ENCODE measurements around the gene UCKL1. TPM values are rescaled to one million over a fixed set of nuclear protein-coding genes. Genes with fewer than 3 reads are reported as not detected.

The UCKL1 gene
- total RNA-seq, 4 donors from 2014 or later, result 16.6 to 31.0 (median 24.1) TPM

DNA sequence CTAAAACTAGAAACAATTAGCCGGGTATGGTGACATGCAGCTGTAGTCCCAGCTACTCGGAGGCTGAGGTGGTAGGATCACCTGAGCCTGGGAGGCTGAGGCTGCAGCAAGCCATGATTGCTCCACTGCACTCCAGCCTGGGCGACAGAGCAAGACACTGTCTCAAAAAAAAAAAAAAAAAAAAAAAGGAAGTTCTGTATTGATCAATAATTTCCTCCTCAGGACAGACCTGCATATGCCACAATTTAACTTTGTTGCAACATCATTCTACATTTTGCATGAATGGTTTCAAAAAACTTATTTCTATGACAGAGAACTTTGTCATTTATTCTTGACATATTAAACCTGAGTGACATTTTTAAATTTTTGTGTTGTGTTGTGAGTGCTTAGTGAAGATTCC is 55.8 kb downstream of the UCKL1 start:
- Histone ChIP-seq H3K9me3 (no peaks in the 10 kb centered on the region), H3K27ac (replicated peaks in 1 of 4) (no peak overlapping the region), H3K4me3 (no peak overlapping the region), H3K36me3 (peaks cover 0 to 9% (median 0%) of the 10 kb centered on the region in 4 donors), H3K27me3 (no peaks in the 10 kb centered on the region), H3K4me1 (peaks cover 19 to 64% (median 55%) of the 10 kb centered on the region in 4 donors)
- TF ChIP-seq POLR2A (IDR thresholded peaks at IDR 0.05; ENCODE audit: low read depth), result no peak
- no peak for TF ChIP-seq CTCF (IDR thresholded peaks at IDR 0.05)
- no peak for TF ChIP-seq EP300 (IDR thresholded peaks at IDR 0.05)
- TF ChIP-seq POLR2AphosphoS5 (IDR thresholded peaks at IDR 0.05), result no peak
- no peak for DNase-seq (ENCODE audit: extremely low spot score)
- intact Hi-C loops (cut with DNase I), result no loop called here
- WGBS, result 72% methylated on average over 3 of the region's 3 CpGs

DNA sequence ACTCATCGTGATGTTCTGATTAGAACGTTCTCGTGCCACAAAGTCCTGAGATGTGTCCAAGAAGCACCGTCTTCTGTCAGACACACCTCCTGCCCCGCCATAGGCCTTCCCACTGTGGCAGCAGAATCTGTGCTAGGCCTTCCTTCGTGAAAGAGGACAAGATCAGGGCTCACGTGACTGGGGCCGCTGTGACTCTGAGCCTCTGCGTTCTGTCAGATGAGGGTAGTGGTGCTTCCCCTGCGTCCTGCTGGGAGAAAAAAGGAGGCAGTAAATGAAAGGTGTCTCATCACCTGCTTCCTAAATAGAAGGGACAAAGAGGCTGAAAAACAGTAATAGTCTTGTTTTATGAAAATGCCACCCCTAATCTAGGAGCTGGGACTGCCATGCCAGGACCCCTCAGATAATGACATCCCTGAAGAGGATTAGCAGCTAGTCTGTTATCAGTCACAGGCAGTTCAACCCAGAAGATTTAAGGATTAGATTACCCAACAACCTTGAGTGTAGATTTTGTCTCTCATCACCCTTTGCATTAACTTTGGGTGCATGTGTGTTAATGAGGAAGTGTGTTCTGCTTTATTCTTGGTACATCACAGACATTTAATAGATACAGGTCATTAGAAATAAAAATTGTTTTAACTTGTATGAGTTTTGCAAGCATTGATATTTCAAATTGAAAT is 57.2 kb downstream of the UCKL1 start:
- no peak for TF ChIP-seq POLR2A (IDR thresholded peaks at IDR 0.05; ENCODE audit: low read depth)
- TF ChIP-seq POLR2AphosphoS5 (IDR thresholded peaks at IDR 0.05), result no peak
- no peak for TF ChIP-seq CTCF (IDR thresholded peaks at IDR 0.05)
- TF ChIP-seq EP300 (IDR thresholded peaks at IDR 0.05), result no peak
- Histone ChIP-seq H3K4me1 (peaks cover 24 to 66% (median 63%) of the 10 kb centered on the region in 4 donors), H3K4me3 (no peak overlapping the region), H3K9me3 (no peaks in the 10 kb centered on the region), H3K27ac (replicated peaks in 1 of 4) (no peak overlapping the region), H3K27me3 (no peaks in the 10 kb centered on the region), H3K36me3 (peaks cover 0 to 9% (median 0%) of the 10 kb centered on the region in 4 donors)
- intact Hi-C loops (cut with DNase I), result no loop called here
- DNase-seq (ENCODE audit: extremely low spot score), result no peak
- 76% methylated on average over 9 of the region's 10 CpGs for WGBS

DNA sequence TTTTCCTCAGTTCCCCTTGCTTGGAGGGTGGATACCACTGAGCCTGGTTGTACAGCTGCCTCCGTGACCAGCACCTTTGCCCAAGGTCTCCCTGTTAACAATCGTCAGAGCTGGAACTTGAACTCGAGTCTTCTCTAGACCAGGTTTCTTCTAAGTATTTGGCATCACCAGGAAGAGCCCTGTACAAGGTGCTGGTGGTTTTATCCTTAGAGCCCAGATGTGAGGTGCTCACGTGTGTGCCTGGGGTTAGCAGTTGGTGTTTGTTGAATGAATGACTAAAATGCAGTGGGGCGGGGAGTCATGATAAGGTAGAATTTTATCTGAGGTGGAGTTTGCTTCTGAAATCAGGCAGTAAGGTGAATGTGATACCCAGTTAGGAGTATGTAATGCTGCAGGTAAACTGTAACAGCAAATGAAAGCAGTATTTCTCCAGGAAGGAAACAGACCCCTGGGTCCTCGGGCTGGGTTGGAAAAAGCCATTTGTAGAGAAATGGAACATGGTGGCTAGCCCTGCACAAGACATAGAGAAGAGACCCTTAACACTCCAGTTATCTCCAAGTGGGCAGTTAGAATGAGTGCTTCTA is 58.1 kb downstream of the UCKL1 start:
- no peaks in the 10 kb centered on the region for H3K9me3 ChIP-seq
- no peak overlapping the region for H3K4me3 ChIP-seq
- no peak for TF ChIP-seq EP300 (IDR thresholded peaks at IDR 0.05)
- TF ChIP-seq POLR2A (IDR thresholded peaks at IDR 0.05; ENCODE audit: low read depth), result no peak
- TF ChIP-seq CTCF (IDR thresholded peaks at IDR 0.05), result no peak
- TF ChIP-seq POLR2AphosphoS5 (IDR thresholded peaks at IDR 0.05), result no peak
- no peak for DNase-seq (ENCODE audit: extremely low spot score)
- WGBS, result 83% methylated on average over 6 of the region's 6 CpGs
- H3K4me1 ChIP-seq, result peaks cover 24 to 68% (median 67%) of the 10 kb centered on the region in 4 donors
- intact Hi-C loops (cut with DNase I), result no loop called here
- no peak overlapping the region for H3K27ac ChIP-seq (replicated peaks in 1 of 4)
- H3K27me3 ChIP-seq, result no peaks in the 10 kb centered on the region
- H3K36me3 ChIP-seq, result peaks cover 0 to 9% (median 0%) of the 10 kb centered on the region in 4 donors

DNA sequence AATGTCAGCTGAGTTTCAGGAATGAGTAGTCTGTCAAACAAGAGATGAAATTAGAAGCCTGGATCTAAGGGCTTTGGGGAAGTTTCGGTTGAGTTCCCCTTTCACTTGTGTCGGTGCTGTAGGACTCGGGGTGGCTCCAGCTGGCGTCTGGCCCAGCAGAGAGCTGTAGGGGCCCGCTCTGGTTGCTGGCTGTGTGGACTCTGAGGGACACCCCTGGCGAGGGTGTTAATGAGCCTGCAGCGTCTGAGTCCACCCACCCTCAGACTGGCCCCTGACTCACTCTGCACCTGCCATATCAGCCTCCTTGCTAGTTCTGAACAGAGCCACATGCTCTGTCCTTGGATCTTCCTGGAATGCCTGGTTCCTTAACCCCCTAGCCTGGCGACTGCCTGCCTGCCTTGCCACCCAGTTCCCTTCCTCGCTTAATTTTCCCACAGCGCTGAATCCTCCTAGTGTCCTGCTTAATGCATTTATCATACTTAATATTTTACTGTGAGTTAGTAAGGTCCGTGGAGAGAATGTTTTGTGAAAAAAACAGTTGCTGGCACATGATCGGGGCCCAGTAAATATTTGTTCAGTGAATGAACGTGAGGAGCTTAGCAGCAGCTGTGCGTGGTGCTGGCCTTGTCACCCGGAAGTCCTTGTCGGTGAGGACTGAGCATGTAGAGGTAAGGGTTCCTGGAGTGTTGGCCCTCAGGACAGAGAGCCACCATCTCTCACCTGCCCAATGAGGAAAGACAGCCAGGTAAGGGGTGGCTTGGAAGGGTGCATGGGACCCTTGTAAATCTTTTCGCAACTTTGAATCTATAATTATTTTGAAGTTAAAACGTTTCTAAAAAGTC is 59.7 kb downstream of the UCKL1 start:
- peaks cover 0 to 13% (median 6%) of the 10 kb centered on the region in 4 donors for H3K36me3 ChIP-seq
- intact Hi-C loops (cut with DNase I), result no loop called here
- H3K4me3 ChIP-seq, result peak overlapping the region; percentile 64 to 83 (median 68)
- TF ChIP-seq EP300 (IDR thresholded peaks at IDR 0.05) (no peak), POLR2A (IDR thresholded peaks at IDR 0.05; ENCODE audit: low read depth) (no peak), POLR2AphosphoS5 (IDR thresholded peaks at IDR 0.05) (no peak), CTCF (IDR thresholded peaks at IDR 0.05) (no peak)
- no peak for DNase-seq (ENCODE audit: extremely low spot score)
- H3K27ac ChIP-seq (replicated peaks in 1 of 4), result peak overlapping the region; percentile 76 to 86 (median 80)
- no peaks in the 10 kb centered on the region for H3K9me3 ChIP-seq
- no peaks in the 10 kb centered on the region for H3K27me3 ChIP-seq
- H3K4me1 ChIP-seq, result peaks cover 24 to 66% (median 58%) of the 10 kb centered on the region in 4 donors
- WGBS, result 11% methylated on average over 17 of the region's 18 CpGs
